BLaER1 treated with 17β-estradiol and CSF1 and Interleukin-3, amounts not matched to agents 10 nM and 100 nM (cell line): ENCODE measurements around the gene C14orf93.
"Not testable (repeated sequence)": the region's sequence is repeated elsewhere in the genome, so short reads cannot be mapped to it uniquely, and the experiment has no call there.

Source experiments
- H3K27ac ChIP-seq, 11 experiments: shearing (Covaris generic); formaldehyde crosslinking; 2 replicates each; pipeline ENCODE4 v1.8.1; 2022
- H3K27me3 ChIP-seq, 11 experiments: shearing (Covaris generic); formaldehyde crosslinking; 2 replicates each; pipeline ENCODE4 v1.8.1; 2022
- H3K36me3 ChIP-seq, 11 experiments: shearing (Covaris generic); formaldehyde crosslinking; 2 replicates each; pipeline ENCODE4 v1.8.1; 2022
- H3K4me1 ChIP-seq, 10 experiments: shearing (Covaris generic); formaldehyde crosslinking; 2 replicates each; pipeline ENCODE4 v1.8.1; 2022
- H3K4me2 ChIP-seq, 11 experiments: shearing (Covaris generic); formaldehyde crosslinking; 2 replicates each; pipeline ENCODE4 v1.8.1; 2022
- H3K4me3 ChIP-seq, 10 experiments: shearing (Covaris generic); formaldehyde crosslinking; 2 replicates each; pipeline ENCODE4 v1.8.1; 2022
- H3K9ac ChIP-seq, 11 experiments: shearing (Covaris generic); formaldehyde crosslinking; 2 replicates each; pipeline ENCODE4 v1.8.1; 2022
- H3K9me3 ChIP-seq, 11 experiments: shearing (Covaris generic); formaldehyde crosslinking; replicated peaks in 1 of 11; 2 replicates each; pipeline ENCODE4 v1.8.1; 2022
- H4K20me1 ChIP-seq, 11 experiments: shearing (Covaris generic); formaldehyde crosslinking; 2 replicates each; pipeline ENCODE4 v1.8.1; 2022
- Cebpa-rat ChIP-seq, 11 experiments: shearing (Covaris generic); IDR thresholded peaks; 2 replicates each; pipeline ENCODE4 v1.8.1; 2022

Gene C14orf93

DNA sequence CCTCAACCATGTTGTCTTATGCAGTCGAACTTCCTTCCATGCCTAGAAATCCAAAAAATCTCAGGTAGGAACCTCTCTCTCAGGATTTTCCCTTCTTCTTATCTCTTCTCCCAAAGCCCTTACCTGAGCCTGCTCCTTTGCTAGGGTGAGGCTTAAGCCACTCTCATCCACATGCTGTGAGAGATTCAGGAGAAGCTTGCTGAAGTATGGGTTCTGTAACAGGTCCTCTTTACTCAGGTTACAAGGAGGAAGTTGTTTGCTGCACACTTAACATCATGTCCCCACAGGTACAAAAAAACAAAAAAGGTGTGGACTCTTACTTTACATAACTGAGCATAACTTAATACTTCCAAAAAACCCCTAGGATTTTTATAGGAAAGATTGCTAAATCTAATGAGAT lies 57.5 kb downstream of the C14orf93 start:
- Histone ChIP-seq H3K4me3 (no peak overlapping the region), H3K4me1 (peaks cover 15 to 40% (median 23%) of the 10 kb centered on the region in 10 experiments), H3K27me3 (no peaks in the 10 kb centered on the region), H3K4me2 (peak overlapping the region in 2 of 11 experiments; percentile 23 to 34; a peak in 2 of 22 replicates), H4K20me1 (no peaks in the 10 kb centered on the region; a peak in 2 of 22 replicates), H3K27ac (peak overlapping the region in 1 of 11 experiments; percentile 28; a peak in 2 of 22 replicates), H3K9me3 (no peaks in the 10 kb centered on the region), H3K36me3 (peaks cover 53 to 75% (median 57%) of the 10 kb centered on the region in 11 experiments), H3K9ac (no peak overlapping the region)
- no peak for TF ChIP-seq Cebpa-rat (IDR thresholded peaks at IDR 0.05)

DNA sequence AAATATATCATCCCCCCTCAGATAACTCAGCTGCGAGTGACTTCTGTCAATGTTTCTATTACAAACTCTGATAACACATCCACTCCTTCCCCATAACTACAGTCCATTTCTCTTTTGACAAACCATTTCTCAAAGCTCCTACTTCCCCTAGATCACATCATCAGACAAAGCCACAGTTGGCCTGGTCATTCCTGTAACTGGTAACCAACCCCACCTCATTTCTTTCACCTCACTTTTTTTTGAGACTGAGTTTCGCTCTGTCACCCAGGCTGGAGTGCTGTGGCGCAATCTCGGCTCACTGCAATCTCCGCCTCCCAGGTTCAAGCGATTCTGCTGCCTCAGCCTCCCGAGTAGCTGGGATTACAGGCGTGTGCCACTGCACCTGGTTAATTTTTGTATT lies 58.1 kb downstream of the C14orf93 start:
- not testable (repeated sequence) for H4K20me1 ChIP-seq, H3K9me3 ChIP-seq, H3K27me3 ChIP-seq, H3K4me3 ChIP-seq
- Histone ChIP-seq H3K9ac (peak overlapping the region in 3 of 11 experiments; percentile 7 to 23 (median 8); a peak in 2 of 22 replicates), H3K4me1 (peaks cover 13 to 38% (median 22%) of the 10 kb centered on the region in 10 experiments), H3K36me3 (peaks cover 59 to 82% (median 64%) of the 10 kb centered on the region in 11 experiments), H3K27ac (peak overlapping the region in 2 of 11 experiments; percentile 19 to 46; a peak in 3 of 22 replicates), H3K4me2 (peak overlapping the region in 3 of 11 experiments; percentile 23 to 34 (median 32); a peak in 3 of 22 replicates)

DNA sequence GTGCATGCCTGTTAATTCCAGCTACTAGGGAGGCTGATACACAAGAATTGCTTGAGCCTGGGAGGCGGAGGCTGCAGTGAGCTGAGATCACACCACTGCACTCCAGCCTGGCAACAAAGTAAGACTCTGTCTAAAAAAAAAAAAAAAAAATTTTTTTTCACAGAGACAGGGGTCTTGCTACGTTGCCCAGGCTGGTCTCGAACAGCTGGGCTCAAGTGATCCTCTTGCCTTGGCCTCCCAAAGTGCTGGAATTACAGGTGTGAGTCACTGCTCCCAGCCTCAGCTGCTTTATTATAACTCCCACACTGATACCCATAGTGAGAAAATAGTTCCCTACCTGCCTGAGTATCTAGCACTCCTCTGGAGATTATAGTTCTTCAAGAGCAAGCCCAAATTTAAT lies 64.3 kb downstream of the C14orf93 start:
- Histone ChIP-seq H3K36me3 (peaks cover 53 to 89% (median 75%) of the 10 kb centered on the region in 11 experiments), H3K4me2 (no peak overlapping the region), H3K27ac (no peak overlapping the region), H3K4me3 (no peak overlapping the region), H3K9ac (no peak overlapping the region), H3K27me3 (no peaks in the 10 kb centered on the region), H3K9me3 (no peaks in the 10 kb centered on the region), H3K4me1 (no peaks in the 10 kb centered on the region), H4K20me1 (no peaks in the 10 kb centered on the region; a peak in 1 of 22 replicates)
- no peak for TF ChIP-seq Cebpa-rat (IDR thresholded peaks at IDR 0.05)

DNA sequence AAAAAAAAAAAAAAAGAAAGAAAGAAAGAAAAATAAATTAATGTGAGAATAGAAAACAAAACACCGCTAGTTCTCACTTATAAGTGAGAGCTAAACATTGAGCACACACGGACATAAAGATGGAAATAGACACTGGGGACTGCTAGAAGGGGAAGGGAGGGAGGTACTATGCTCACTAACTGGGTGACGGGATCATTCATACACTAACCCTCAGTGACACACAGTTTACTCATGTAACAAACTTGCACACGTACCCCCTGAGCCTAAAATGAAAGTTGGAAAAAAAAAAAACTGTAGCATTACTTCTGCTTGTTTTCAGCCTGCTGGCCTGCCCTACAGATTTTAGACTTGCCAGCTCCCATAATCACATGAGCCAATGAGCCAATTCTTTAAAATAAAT lies 70.3 kb downstream of the C14orf93 start:
- Histone ChIP-seq H3K4me2 (no peak overlapping the region), H3K9me3 (no peaks in the 10 kb centered on the region), H3K27me3 (no peaks in the 10 kb centered on the region), H3K4me3 (no peak overlapping the region), H3K27ac (no peak overlapping the region), H3K36me3 (peaks cover 14 to 70% (median 51%) of the 10 kb centered on the region in 11 experiments; a peak in 21 of 22 replicates), H3K9ac (no peak overlapping the region), H4K20me1 (no peaks in the 10 kb centered on the region), H3K4me1 (peaks cover 0 to 2% (median under 1%) of the 10 kb centered on the region in 10 experiments; a peak in 7 of 20 replicates)
- TF ChIP-seq Cebpa-rat (IDR thresholded peaks at IDR 0.05) = no peak
